ENCODE measurements around the gene CTRL. TPM values are rescaled to one million over a fixed set of nuclear protein-coding genes. Genes with fewer than 3 reads are reported as not detected.
"Not testable (repeated sequence)": the region's sequence is repeated elsewhere in the genome, so short reads cannot be mapped to it uniquely, and the experiment has no call there.

Gene CTRL
- total RNA-seq, 1 donor from 2014 or later = 1.1 TPM

- no peak for DNase-seq (ENCODE audit: low spot score)
Measured at GRCh38 chr16:67941469-67942199, 10.0 kb upstream of the CTRL start.

- DNase-seq (ENCODE audit: low spot score) = no peak
Measured at GRCh38 chr16:67940446-67941089, 8.9 kb upstream of the CTRL start.

- peak; percentile 61 for DNase-seq (ENCODE audit: low spot score)
Measured at GRCh38 chr16:67939507-67940445, 8.1 kb upstream of the CTRL start.

GRCh38 chr16:67937713-67938112 lies 6.1 kb upstream of the CTRL start:
- not testable (repeated sequence) for DNase-seq (ENCODE audit: low spot score)

DNA sequence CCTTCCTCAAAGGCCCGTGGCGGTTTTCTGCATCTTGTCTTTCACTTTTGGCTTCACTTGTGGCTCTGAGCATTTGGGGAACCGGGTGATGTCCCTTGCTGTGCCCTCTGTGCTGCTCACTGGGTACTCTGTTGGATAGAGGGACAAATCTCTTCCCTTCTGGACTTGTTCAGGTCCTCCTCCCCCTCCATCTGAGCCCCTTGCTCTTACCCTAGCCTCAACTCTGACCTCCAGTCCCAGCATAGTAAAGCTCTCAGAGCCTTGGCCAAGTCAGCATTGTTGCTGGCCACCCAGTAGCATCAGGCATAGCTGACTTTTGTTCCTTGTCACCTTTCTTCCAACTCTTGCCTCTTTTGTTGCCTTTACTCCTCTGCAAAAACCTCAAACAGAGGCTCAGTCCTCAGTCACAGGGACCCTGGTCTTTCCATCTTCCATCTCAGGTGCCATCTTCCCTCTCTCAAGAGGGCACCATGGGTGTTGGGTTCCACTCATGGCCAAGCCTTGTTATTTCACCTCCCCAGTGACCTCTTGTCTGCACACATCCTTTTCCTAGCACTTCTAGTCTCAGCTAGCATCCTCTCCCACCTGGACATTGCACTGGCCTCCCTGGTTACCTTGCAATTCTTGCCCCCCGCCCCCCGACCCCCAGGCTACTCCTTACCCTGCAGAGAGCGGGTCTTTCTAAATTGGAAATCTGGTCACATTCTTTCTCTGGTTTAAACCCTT lies 5.4 kb upstream of the CTRL start:
- peak; percentile 77 for DNase-seq (ENCODE audit: low spot score)

GRCh38 chr16:67936124-67936879 lies 4.6 kb upstream of the CTRL start, which contains the start of gene PSMB10:
Gene PSMB10, minus strand, starts transcription at chr16:67936850. Its CDS starts 101 bp downstream, at chr16:67936749.
- DNase-seq (ENCODE audit: low spot score) = no peak

DNA sequence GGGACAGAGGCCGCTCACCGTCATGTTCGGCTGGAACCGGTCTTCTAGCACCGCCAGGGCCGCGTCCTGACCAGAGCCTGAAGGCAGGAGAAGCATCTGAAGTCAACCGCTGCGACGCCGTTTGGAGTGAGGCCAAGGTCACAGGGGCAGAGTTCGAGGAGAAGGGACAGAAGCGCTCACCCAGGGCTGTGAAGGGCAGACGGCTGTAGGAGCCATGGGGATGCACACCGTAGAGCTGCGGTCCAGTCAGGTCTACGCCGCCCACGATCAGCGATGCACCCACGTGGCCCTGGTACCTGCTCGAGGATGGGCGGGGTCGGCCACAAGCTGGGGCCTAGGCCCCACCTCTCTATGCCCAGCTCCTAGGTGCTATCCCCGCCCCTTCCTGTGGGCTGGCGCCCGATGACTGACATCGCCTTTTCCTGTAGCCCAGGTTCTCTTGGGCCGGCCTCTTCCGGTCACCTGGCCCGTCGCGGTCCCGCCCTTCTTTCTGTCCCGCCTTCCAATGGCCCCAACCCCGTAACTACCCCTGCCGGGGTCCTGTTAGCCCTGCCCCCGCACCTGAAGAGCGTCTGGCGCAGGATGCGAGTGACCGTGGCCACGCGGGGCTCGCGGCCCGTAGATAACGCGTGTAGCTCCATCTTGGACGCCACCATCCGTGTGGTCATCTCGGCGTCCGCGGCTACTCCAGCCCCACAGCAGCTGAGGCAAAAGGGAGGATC lies 3.9 kb upstream of the CTRL start:
- DNase-seq (ENCODE audit: low spot score) = peak; percentile 96

DNA sequence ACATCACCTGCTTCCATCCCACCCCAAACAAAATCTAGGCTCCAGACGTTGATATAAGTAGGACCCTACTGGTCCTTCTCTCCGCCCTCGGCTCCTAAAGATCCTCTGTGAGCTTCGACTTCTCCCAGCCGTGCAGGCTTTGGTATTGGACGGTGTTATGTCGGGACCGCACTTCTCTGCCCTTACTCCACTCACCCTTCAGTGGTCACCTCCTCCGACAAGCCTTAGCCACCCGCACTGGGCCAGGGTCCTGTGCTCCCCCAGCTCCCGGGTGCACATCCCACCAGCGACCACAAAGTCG lies 3.4 kb upstream of the CTRL start:
- DNase-seq (ENCODE audit: low spot score) = no peak

DNA sequence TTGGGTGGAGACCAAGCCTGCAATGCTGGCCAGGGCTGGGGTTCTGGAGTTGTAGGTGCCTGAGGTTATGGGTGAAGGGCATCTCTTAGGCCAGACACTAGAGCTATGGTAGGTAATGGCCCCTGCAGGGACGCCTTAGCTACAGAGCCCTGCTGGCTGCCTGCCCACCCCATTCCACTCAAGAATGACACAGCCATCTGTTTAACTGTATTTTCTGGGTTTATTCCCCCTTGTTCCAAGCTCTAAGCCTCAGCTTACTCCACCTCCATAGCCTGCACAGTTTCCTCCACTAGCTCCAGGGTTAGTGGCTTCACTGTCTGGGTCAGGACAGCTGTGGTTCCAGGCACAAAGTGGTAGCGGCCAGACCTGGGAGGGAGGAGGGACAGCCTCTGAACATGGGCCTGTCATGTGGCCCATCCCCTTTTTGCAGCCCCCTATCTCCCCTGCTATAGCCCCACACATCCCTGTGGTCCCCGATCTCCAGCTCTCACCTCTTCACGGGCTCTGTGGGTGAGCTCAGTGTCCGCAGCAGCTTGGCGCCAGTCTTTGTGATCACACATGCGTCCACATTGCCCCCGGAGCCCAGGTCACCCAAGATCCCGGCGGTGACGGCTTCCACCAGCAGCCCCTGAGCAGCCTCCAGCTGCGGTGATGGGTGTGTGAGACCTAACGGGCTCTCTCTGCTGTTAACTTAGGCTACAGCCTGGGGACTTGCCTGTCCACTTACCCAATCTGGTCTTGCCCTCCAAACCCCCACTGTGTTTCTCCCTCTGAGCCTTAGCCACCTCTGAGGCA lies 2.8 kb upstream of the CTRL start:
- DNase-seq (ENCODE audit: low spot score) = no peak

- no peak for DNase-seq (ENCODE audit: low spot score)
Measured at GRCh38 chr16:67933805-67934204, 2.1 kb upstream of the CTRL start.

DNA sequence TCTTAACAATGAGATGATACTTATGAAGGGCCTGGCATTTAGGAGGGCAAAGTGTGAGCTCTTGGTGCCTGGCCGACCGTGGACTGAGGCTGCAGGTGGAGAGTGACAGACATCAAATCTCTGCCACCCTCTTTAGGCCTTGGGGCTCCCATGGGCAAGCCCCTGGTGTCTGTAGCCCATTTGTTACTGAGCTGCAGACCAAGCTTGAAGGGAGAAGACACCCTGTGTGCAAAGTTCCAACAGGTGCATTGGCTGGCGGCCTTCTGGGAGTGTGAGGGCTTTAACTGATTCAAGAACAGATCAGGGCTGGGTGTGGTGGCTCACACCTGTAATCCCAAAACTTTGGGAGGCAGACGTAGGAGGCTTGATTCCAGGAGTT lies 789 bp upstream of the CTRL start:
- DNase-seq (ENCODE audit: low spot score) = no peak

DNA sequence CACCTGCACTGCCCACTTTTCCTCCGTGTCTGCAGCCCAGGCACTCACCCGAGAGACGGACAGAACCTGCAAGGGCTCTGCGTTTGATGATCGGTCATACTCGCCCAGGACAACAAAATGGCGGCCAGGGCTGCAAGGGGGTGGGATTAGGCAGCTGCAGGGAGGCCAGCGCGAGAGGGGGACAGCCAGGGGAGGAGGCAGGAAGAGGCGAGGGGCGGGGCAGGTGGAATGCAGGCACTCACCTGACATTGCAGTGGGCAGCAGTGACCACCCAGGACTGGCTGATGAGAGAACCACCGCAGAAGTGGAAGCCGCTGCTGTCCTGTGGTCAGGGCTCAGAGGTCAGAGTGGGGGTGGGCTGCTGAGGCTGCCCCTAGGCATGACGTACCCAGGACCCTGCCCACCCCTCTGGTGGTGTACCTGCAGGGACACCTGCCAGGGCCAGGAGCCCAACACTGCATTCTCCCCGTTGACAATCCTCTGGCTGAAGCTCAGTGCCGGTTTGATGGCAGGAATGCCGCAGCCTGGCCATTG lies 917 bp downstream of the CTRL start:
- no peak for DNase-seq (ENCODE audit: low spot score)

- no peak for DNase-seq (ENCODE audit: low spot score)
Measured at GRCh38 chr16:67930191-67930590, 1.5 kb downstream of the CTRL start.

DNA sequence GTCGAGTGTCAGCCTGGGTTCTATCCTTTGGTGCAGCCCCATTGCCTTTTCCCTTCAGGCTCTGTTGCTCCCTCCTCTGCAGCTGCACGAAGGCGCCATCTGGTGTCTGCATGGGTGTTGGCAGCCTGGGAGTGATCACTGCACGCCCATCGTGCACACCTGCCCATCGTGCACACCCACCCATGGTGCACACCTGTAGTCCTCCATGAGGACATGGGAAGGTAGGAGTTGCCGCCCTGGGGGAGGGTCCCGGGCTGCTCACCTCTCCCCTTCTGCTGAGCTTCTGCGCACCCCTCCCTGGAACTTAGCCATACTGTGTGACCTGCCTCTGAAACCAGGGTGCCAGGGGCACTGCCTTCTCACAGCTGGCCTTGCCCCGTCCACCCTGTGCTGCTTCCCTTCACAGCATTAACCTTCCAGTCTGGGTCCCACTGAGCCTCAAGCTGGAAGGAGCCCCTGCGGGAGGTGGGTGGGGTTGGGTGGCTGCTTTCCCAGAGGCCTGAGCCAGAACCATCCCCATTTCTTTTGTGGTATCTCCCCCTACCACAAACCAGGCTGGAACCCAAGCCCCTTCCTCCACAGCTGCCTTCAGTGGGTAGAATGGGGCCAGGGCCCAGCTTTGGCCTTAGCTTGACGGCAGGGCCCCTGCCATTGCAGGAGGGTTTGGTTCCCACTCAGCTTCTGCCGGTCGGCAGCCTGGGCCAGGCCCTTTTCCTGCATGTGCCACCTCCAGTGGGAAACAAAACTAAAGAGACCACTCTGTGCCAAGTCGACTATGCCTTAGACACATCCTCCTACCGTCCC lies 2.9 kb downstream of the CTRL start:
- DNase-seq (ENCODE audit: low spot score) = peak; percentile 66

GRCh38 chr16:67928147-67928546 lies 3.5 kb downstream of the CTRL start:
- DNase-seq (ENCODE audit: low spot score) = no peak

DNA sequence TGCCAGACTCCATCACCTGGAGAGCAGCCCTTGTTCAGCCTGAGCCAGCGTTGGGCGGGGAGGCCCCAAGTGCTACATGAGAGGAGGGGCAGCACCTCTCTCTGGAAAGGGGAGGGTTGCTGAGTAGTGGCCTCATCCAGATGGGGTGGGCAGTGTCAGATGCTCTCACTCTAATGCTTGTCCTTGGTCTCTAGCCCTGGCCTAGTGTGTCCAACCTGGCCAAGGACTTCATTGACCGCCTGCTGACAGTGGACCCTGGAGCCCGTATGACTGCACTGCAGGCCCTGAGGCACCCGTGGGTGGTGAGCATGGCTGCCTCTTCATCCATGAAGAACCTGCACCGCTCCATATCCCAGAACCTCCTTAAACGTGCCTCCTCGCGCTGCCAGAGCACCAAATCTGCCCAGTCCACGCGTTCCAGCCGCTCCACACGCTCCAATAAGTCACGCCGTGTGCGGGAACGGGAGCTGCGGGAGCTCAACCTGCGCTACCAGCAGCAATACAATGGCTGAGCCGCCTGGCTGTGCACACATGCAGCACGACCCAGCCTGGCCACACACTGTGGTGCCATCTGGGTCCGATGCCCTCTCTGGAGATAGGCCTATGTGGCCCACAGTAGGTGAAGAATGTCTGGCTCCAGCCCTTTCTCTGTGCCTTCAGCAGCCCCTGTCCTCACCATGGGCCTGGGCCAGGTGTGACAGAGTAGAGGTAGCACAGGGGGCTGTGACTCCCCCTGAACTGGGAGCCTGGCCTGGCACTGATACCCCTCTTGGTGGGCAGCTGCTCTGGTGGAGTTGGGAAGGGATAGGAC lies 4.3 kb downstream of the CTRL start:
- DNase-seq (ENCODE audit: low spot score) = no peak

- DNase-seq (ENCODE audit: low spot score) = no peak
Measured at GRCh38 chr16:67926181-67926750, 5.4 kb downstream of the CTRL start.
